ENCODE results near the gene DNPH1. TPM values are rescaled to one million over a fixed set of nuclear protein-coding genes. Genes with fewer than 3 reads are reported as not detected.

DNPH1 gene
- total RNA-seq, 1 donor from 2014 or later = 22.8 TPM

DNA sequence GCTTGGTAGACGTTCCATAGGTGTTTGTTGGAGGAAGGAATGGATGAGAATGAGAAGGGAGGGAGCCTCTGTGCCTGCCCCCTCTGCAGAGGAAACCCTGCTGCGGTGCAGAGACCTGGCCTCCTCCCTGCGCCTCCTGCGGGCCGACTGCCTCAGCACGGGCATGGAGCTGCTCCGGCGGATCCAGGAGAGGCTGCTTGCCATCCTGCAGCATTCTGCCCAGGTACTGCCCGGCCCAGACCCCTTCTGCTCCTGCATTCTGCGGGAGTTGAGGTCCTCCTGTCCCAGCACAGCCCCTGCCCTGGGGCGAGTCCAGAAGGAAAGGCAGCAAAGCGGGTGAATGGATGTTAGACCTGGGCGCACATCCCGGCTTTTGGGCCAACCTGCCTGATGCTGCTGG lies 6.1 kb downstream of the DNPH1 start:
- TF ChIP-seq, protein P1, sequence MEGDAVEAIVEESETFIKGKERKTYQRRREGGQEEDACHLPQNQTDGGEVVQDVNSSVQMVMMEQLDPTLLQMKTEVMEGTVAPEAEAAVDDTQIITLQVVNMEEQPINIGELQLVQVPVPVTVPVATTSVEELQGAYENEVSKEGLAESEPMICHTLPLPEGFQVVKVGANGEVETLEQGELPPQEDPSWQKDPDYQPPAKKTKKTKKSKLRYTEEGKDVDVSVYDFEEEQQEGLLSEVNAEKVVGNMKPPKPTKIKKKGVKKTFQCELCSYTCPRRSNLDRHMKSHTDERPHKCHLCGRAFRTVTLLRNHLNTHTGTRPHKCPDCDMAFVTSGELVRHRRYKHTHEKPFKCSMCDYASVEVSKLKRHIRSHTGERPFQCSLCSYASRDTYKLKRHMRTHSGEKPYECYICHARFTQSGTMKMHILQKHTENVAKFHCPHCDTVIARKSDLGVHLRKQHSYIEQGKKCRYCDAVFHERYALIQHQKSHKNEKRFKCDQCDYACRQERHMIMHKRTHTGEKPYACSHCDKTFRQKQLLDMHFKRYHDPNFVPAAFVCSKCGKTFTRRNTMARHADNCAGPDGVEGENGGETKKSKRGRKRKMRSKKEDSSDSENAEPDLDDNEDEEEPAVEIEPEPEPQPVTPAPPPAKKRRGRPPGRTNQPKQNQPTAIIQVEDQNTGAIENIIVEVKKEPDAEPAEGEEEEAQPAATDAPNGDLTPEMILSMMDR (IDR thresholded peaks at IDR 0.05) = no peak
- H3K4me3 Mint-ChIP-seq (ENCODE audit: unreplicated experiment) = no peak overlapping the region
- H3K4me1 Mint-ChIP-seq (ENCODE audit: low read depth) = peaks cover 9% of the 10 kb centered on the region
- peak; percentile 91 for DNase-seq (ENCODE audit: low spot score)
- H3K36me3 Mint-ChIP-seq (ENCODE audit: low read depth) = peaks cover 10% of the 10 kb centered on the region
- no peak overlapping the region for H3K27ac Mint-ChIP-seq (ENCODE audit: unreplicated experiment)
- H3K27me3 Mint-ChIP-seq (ENCODE audit: low read depth) = no peaks in the 10 kb centered on the region
- H3K9me3 Mint-ChIP-seq (ENCODE audit: low read depth) = no peaks in the 10 kb centered on the region

DNA sequence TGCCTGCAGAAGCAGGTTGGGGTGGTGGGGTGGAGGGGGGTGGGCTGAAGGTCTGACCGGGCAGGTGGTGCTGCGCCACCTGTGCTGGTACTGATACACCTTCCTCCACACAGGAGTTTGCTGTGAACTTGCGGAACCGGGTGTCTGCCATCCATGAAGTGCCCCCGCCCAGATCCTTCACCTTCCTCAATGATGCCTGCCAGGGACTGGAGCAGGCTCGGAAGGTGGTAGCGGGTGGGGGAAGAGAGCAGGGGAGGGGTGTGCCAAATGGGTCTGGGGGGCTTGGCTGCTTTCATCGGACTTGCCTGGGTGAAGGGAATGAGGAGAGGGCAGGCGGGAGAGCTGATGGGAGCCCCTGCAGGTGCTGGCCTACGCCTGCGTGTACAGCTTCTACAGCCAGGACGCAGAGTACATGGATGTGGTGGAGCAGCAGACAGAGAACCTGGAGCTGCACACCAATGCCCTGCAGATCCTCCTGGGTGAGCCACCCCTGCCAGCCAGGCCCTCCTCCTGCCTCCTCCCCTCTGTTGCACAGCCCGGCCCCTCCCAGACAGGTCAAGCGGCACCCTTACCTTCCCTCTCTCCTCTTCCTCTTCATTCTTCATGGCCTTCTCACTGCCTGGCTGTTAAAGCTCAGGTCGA lies 6.7 kb downstream of the DNPH1 start:
- no peak overlapping the region for H3K27ac Mint-ChIP-seq (ENCODE audit: unreplicated experiment)
- DNase-seq (ENCODE audit: low spot score) = peak; percentile 54
- no peaks in the 10 kb centered on the region for H3K27me3 Mint-ChIP-seq (ENCODE audit: low read depth)
- TF ChIP-seq, protein P1 (IDR thresholded peaks at IDR 0.05) = no peak
- peaks cover 8% of the 10 kb centered on the region for H3K4me1 Mint-ChIP-seq (ENCODE audit: low read depth)
- no peak overlapping the region for H3K4me3 Mint-ChIP-seq (ENCODE audit: unreplicated experiment)
- H3K9me3 Mint-ChIP-seq (ENCODE audit: low read depth) = no peaks in the 10 kb centered on the region
- H3K36me3 Mint-ChIP-seq (ENCODE audit: low read depth) = peaks cover 12% of the 10 kb centered on the region

GRCh38 chr6:43221046-43221972 lies 8.0 kb downstream of the DNPH1 start:
- no peak overlapping the region for H3K27ac Mint-ChIP-seq (ENCODE audit: unreplicated experiment)
- H3K36me3 Mint-ChIP-seq (ENCODE audit: low read depth) = peaks cover 16% of the 10 kb centered on the region
- TF ChIP-seq, protein P1 (IDR thresholded peaks at IDR 0.05) = no peak
- no peak overlapping the region for H3K4me3 Mint-ChIP-seq (ENCODE audit: unreplicated experiment)
- peak; percentile 39 for DNase-seq (ENCODE audit: low spot score)
- peaks cover 8% of the 10 kb centered on the region for H3K4me1 Mint-ChIP-seq (ENCODE audit: low read depth)
- H3K27me3 Mint-ChIP-seq (ENCODE audit: low read depth) = no peaks in the 10 kb centered on the region
- H3K9me3 Mint-ChIP-seq (ENCODE audit: low read depth) = no peaks in the 10 kb centered on the region

DNA sequence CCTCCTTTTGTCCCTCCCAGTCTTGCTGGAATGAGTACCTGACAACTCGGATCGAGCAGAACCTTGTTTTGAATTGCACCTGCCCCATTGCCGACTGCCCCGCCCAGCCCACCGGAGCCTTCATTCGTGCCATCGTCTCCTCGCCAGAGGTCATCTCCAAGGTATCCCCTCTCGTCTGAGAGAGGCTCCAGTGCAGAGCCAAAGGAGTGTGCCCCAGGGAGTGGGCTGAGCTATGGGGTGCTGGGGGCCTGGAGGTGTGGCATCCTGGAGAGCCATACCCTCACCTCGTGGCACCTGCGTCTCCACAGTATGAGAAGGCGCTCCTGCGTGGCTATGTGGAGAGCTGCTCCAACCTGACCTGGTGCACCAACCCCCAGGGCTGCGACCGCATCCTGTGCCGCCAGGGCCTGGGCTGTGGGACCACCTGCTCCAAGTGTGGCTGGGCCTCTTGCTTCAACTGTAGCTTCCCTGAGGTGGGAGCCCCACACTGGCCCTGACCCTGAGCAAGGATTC lies 8.8 kb downstream of the DNPH1 start:
- peaks cover 8% of the 10 kb centered on the region for H3K4me1 Mint-ChIP-seq (ENCODE audit: low read depth)
- TF ChIP-seq, protein P1 (IDR thresholded peaks at IDR 0.05) = no peak
- DNase-seq (ENCODE audit: low spot score) = peak; percentile 76
- no peak overlapping the region for H3K27ac Mint-ChIP-seq (ENCODE audit: unreplicated experiment)
- peaks cover 16% of the 10 kb centered on the region for H3K36me3 Mint-ChIP-seq (ENCODE audit: low read depth)
- H3K4me3 Mint-ChIP-seq (ENCODE audit: unreplicated experiment) = no peak overlapping the region
- no peaks in the 10 kb centered on the region for H3K27me3 Mint-ChIP-seq (ENCODE audit: low read depth)
- H3K9me3 Mint-ChIP-seq (ENCODE audit: low read depth) = no peaks in the 10 kb centered on the region

GRCh38 chr6:43219814-43220213 lies 9.5 kb downstream of the DNPH1 start:
- peaks cover 21% of the 10 kb centered on the region for H3K36me3 Mint-ChIP-seq (ENCODE audit: low read depth)
- TF ChIP-seq, protein P1 (IDR thresholded peaks at IDR 0.05) = no peak
- H3K9me3 Mint-ChIP-seq (ENCODE audit: low read depth) = no peaks in the 10 kb centered on the region
- H3K4me1 Mint-ChIP-seq (ENCODE audit: low read depth) = peaks cover 8% of the 10 kb centered on the region
- H3K27ac Mint-ChIP-seq (ENCODE audit: unreplicated experiment) = no peak overlapping the region
- no peak overlapping the region for H3K4me3 Mint-ChIP-seq (ENCODE audit: unreplicated experiment)
- no peaks in the 10 kb centered on the region for H3K27me3 Mint-ChIP-seq (ENCODE audit: low read depth)
- peak; percentile 17 for DNase-seq (ENCODE audit: low spot score)
